Measurements from ENCODE around the gene PNKP.

- TF ChIP-seq, protein P1, sequence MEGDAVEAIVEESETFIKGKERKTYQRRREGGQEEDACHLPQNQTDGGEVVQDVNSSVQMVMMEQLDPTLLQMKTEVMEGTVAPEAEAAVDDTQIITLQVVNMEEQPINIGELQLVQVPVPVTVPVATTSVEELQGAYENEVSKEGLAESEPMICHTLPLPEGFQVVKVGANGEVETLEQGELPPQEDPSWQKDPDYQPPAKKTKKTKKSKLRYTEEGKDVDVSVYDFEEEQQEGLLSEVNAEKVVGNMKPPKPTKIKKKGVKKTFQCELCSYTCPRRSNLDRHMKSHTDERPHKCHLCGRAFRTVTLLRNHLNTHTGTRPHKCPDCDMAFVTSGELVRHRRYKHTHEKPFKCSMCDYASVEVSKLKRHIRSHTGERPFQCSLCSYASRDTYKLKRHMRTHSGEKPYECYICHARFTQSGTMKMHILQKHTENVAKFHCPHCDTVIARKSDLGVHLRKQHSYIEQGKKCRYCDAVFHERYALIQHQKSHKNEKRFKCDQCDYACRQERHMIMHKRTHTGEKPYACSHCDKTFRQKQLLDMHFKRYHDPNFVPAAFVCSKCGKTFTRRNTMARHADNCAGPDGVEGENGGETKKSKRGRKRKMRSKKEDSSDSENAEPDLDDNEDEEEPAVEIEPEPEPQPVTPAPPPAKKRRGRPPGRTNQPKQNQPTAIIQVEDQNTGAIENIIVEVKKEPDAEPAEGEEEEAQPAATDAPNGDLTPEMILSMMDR (conservative IDR thresholded peaks at IDR 0.05; ENCODE audit: low read length) = no peak
- no peak for TF ChIP-seq EZH2phosphoT487 (IDR thresholded peaks at IDR 0.05; ENCODE audit: borderline replicate concordance)
Measured at GRCh38 chr19:49829721-49830120, 37.7 kb downstream of the PNKP start.
